Measurements from ENCODE around the gene AHCYL1.
A peak's percentile ranks its signal among the peaks of the same experiment; 100 is the strongest.

AHCYL1 gene

DNA sequence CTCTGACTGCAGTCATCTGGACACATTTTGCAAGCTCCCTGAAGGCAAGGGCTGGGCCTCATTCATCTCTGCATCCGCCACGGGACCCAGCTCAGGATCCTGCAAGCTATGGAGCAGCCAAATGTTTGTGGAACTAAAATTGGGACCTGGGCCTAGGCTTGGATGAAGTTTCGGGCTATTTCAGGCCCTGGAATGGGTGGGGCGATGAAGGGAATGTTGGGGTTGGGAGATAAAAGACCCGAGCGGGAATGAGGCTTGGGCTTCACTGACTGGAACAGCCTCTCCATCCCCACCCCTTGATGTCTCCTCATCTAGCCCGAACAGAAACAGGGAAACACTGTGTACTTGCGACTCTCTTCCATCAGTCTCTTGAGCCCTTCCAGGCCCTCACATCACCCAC, 7.3 kb upstream of the AHCYL1 start:
- no peak for DNase-seq

GRCh38 chr1:109977657-109978378, 6.7 kb upstream of the AHCYL1 start:
- no peak for DNase-seq

GRCh38 chr1:109978761-109979488, 5.6 kb upstream of the AHCYL1 start:
- DNase-seq, result no peak

- no peak for DNase-seq
Measured at GRCh38 chr1:109979489-109980091, 5.0 kb upstream of the AHCYL1 start.

DNA sequence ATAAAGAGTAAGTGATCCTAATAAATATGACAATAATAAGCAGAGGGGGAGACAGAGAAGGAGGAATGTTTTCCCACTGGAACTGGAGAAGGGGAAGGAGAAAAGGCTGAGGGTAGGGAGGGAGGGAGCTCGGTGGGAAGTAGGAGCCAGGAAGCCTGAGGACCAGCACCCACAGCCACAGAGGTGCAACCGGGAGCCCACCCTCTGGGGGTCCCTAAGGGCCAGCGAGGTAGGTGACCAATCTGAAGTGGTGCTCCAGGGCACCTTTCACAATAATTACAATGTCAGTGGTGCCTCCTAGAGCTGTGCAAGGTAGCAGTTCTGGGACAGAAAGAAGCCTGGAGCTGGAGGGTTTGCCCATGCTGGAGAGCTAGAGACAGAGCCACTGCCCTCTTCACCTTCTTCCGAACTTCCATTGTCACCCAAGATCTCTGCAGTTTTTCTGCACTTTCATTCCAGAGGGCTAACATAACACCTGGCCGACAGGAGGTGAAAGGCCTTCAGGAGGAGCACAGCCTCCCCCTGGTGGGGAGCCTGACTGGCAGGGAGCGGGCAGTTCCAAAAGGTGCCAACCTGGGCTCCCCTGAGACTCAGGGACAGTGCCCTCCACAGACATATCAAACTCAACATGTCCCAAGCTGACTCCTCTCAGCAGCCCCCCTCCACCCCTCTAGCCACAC, 4.1 kb upstream of the AHCYL1 start:
- DNase-seq, result peak; percentile 11

DNA sequence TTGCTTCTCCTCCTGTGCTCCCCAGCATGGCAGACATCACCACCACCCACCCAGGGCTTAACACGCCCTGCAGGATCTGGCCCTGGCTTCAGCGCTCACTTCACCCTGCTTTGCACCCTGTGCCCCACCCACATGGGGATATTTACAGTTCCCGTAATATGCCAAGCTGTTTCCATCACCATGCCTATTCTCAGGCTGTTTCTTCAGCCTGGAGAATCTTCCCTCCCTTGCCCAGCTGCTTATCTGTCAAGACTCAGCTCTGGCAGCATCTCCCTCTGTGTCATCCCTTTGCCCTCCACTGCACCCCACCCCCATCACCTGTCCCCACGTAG, 3.6 kb upstream of the AHCYL1 start:
- no peak for DNase-seq

GRCh38 chr1:109983380-109984189, 980 bp upstream of the AHCYL1 start:
- no peak for DNase-seq

DNA sequence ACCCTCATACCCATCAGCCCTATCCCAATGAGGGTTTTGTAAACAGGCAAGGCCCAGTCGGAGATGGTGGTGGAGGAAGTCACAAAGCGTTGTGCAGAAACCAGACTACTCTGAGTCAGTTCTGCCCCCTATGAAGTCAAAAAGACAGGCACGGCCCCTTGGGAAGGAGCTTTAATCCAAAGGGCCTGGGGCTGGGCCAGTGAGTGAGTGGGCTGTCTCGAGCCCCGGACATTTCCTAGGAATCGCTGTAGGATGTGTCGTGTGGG, 442 bp upstream of the AHCYL1 start:
- no peak for DNase-seq

DNA sequence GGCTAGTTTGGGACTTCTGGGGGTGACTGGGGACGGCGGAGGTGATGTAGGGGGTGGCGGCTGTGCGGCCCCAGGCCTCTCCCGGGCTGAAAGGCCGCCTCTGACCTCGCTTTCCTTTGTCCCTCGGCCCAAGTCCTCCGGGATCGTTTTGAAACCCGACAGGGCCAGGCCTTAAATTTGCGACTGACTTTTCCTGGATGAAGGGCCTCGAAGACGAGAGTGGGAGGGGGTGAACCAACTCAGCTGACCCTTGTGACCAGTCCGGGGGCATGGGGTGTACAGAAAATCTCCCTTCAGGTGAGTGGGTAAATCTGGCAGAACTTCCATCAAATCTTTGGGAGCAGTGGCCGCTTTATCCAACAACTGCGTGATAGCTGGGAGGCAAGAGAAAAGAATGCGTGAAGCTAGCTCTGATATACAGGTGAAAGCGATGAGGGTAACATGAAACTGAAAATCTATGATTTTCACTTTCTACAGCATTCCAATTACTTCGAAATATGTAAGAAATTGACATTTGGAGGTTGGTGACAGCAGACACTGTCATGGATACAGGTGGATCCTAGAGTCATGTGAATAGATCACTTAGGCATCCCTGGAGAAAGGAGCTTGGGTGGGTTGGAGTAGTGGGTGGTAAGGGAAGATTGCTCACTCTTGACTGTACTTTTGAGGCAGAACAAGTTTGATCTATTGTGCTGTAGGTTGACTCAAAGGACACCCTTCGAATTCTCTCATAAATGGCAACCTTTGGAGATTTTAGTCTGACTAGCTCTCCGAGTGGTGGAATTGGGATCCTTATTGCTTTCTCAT, 885 bp downstream of the AHCYL1 start:
- DNase-seq, result no peak

GRCh38 chr1:109986054-109986444, 1.5 kb downstream of the AHCYL1 start:
- no peak for DNase-seq

GRCh38 chr1:109988349-109988914, 3.9 kb downstream of the AHCYL1 start:
- no peak for DNase-seq

DNA sequence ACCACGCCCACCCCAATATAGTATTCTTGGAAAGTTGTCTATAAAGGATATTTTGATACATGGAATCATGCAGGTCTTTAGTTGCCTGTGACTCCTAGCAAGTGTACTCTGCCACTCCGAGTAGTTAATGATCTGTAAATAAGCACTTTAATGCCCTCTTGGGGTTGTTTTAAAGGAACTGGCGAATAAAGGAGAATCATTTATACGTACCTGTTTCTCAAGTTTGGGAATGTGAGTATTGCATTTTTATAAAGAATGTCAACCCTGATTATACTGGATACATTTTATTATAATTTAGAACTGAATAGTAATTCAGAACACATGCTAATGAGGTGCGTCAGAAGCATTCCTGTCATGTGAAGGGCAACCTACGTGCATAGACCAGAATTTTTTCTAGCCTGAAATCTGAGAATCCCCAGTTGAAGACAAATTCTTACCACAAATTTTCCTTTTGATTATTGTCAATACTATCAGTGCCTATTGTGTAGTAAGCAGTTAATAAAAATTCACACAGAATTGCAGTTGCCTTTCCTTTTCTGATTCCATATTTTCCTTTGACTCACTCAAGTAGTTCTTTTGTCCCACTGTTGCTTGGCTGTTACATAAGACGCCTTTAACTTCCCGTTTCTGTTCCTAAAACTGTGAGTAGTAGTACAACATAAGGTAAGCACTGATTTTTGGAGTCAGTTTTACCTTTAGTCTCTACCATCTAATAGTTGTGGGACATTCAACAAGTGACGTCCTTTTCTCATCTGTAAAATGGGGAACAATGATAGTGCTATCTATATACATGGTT, 5.1 kb downstream of the AHCYL1 start:
- DNase-seq, result no peak

- DNase-seq, result no peak
Measured at GRCh38 chr1:109990302-109990653, 5.7 kb downstream of the AHCYL1 start.

- no peak for DNase-seq
Measured at GRCh38 chr1:109991400-109991925, 6.9 kb downstream of the AHCYL1 start.

GRCh38 chr1:109993885-109994284, 9.3 kb downstream of the AHCYL1 start:
- DNase-seq, result peak; percentile 44

DNA sequence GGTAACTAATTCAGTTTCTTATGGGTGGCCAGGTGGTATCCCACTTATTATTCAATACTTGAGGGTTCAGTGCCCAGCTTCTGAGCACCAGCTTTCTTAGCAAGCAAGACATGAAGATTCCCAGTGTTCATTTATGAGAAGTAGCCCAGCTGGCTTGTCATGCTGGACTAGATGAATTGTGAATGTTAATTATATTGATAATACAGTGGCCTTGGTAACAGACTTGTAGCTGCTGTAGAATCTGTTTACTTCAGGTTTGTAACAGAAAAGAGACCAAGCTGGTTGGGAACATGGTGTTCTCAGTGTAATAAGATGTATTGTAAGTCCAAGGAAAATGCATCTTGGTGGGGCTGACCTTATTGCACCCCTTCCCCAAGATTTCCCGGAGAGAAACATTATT, 10.1 kb downstream of the AHCYL1 start:
- DNase-seq, result no peak

DNA sequence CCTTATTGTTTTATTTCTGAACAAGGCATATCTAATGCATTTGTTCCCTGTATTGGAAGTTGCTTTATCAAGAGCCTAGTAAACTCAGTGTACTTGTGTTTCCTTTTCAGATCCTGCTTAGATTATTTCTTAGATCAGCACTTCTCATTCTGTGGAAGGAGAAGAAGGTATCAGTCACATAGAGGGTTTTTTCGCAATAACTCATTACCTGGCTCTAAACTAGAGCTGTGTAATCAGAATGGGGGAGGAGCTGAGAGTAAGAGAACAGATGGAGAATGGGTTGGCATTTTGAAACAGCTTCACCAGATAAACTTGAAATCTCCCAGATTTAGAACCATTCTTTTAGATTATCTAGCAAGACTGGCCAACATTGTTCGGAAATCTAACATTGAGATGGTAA, 11.0 kb downstream of the AHCYL1 start:
- peak; percentile 25 for DNase-seq

DNA sequence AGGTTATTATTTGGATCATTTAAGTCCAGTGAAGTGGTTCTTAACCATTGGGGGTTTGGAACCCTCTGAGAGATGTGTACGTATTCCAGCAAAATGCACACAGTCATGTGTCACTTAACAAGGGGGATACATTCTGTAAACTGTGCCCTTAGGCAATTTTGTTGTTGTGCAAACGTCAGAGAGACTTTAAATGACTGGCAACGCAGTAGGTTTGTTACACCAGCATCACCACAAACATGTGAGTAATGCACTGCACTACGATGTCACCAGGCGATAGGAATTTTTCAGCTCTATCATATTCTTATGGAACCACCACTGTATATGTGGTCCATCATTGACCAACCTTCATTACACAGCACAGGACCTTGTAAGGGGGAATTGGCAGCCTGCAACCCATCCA, 11.9 kb downstream of the AHCYL1 start:
- DNase-seq, result no peak

DNA sequence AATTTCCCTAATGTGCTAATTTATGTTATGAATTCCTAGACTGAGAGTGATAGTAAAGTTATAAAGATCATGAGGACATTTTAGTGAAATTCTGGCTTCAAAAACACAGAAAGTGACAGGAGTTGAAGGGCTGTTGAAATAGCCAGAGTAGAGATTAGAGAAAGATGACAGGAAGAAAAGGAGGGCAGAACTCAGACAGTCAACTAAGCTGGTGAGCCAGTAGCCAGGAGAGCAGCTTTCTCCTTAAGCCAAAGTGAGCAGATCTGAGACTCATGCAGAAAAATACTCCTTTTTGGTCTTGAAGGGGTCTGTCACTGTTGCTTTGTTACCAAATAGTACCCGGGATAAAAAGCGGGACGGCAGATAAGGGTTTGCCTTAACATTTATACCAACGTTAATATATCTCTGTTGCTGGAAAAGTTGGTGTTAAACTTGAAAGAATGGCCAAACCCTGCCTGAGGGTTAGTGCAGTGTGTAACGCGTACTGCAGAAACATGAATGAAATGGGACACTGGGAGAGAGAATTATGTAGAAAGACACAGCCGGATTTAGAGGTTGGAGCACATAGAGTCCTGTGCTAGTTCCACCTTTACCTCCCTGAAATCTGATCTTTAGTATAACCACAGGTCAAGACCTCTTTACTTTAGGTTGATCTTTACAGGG, 12.8 kb downstream of the AHCYL1 start:
- no peak for DNase-seq

GRCh38 chr1:109997867-109998229, 13.3 kb downstream of the AHCYL1 start:
- DNase-seq, result no peak

All from activated CD4-positive, alpha-beta T cell treated with anti-CD3 and anti-CD28 coated beads, Interleukin-10, Interleukin-2, amounts not matched to agents 100 ng/mL and 50 ng/mL, durations not matched to agents 16 hours and 8 hours (primary cell).